ENCODE results near the gene WDR74. TPM values are rescaled to one million over a fixed set of nuclear protein-coding genes. Genes with fewer than 3 reads are reported as not detected.
A peak's percentile ranks its signal among the peaks of the same experiment; 100 is the strongest.

Gene WDR74
- total and polyA plus RNA-seq, 9 of the 15 experiments (the other 6 are each of a cell fraction or from before 2014, with no cell fraction given), result 32.7 to 210 (median 114) TPM

GRCh38 chr11:62787005-62787759 is 52.2 kb downstream of the WDR74 start, which contains the start of gene TMEM179B (continued):
- TF ChIP-seq HMGXB4 (CRISPR knock-in tag; IDR thresholded peaks at IDR 0.05) (peak; percentile 56; the same call in 1 of the 2 replicates), CBFB (CRISPR knock-in tag; IDR thresholded peaks at IDR 0.05) (peak; percentile 64; the same call in 1 of the 2 replicates), COPS2 (conservative IDR thresholded peaks at IDR 0.05) (no peak), KDM2B (CRISPR knock-in tag; IDR thresholded peaks at IDR 0.05) (peak; percentile 17; the same call in 1 of the 2 replicates), ZNF668 (CRISPR knock-in tag; IDR thresholded peaks at IDR 0.05) (no peak), HDAC1 (IDR thresholded peaks at IDR 0.05) (peak in 1 of 2 experiments; percentile 93; a peak in 2 of 4 replicates), HMG20A (CRISPR knock-in tag; conservative IDR thresholded peaks at IDR 0.05) (no peak), ATF1 (CRISPR knock-in tag; IDR thresholded peaks at IDR 0.05) (peak; percentile 61), ATF1 (tag; IDR thresholded peaks at IDR 0.05) (peak; percentile 97), ZNF140 (CRISPR knock-in tag; IDR thresholded peaks at IDR 0.05) (no peak)
- TF ChIP-seq, protein P1, sequence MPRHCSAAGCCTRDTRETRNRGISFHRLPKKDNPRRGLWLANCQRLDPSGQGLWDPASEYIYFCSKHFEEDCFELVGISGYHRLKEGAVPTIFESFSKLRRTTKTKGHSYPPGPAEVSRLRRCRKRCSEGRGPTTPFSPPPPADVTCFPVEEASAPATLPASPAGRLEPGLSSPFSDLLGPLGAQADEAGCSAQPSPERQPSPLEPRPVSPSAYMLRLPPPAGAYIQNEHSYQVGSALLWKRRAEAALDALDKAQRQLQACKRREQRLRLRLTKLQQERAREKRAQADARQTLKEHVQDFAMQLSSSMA (CRISPR knock-in tag; IDR thresholded peaks at IDR 0.05), result peak; percentile 63
- TF ChIP-seq, protein P2, sequence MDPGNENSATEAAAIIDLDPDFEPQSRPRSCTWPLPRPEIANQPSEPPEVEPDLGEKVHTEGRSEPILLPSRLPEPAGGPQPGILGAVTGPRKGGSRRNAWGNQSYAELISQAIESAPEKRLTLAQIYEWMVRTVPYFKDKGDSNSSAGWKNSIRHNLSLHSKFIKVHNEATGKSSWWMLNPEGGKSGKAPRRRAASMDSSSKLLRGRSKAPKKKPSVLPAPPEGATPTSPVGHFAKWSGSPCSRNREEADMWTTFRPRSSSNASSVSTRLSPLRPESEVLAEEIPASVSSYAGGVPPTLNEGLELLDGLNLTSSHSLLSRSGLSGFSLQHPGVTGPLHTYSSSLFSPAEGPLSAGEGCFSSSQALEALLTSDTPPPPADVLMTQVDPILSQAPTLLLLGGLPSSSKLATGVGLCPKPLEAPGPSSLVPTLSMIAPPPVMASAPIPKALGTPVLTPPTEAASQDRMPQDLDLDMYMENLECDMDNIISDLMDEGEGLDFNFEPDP (CRISPR knock-in tag; IDR thresholded peaks at IDR 0.05), result no peak
- TF ChIP-seq, protein P3, sequence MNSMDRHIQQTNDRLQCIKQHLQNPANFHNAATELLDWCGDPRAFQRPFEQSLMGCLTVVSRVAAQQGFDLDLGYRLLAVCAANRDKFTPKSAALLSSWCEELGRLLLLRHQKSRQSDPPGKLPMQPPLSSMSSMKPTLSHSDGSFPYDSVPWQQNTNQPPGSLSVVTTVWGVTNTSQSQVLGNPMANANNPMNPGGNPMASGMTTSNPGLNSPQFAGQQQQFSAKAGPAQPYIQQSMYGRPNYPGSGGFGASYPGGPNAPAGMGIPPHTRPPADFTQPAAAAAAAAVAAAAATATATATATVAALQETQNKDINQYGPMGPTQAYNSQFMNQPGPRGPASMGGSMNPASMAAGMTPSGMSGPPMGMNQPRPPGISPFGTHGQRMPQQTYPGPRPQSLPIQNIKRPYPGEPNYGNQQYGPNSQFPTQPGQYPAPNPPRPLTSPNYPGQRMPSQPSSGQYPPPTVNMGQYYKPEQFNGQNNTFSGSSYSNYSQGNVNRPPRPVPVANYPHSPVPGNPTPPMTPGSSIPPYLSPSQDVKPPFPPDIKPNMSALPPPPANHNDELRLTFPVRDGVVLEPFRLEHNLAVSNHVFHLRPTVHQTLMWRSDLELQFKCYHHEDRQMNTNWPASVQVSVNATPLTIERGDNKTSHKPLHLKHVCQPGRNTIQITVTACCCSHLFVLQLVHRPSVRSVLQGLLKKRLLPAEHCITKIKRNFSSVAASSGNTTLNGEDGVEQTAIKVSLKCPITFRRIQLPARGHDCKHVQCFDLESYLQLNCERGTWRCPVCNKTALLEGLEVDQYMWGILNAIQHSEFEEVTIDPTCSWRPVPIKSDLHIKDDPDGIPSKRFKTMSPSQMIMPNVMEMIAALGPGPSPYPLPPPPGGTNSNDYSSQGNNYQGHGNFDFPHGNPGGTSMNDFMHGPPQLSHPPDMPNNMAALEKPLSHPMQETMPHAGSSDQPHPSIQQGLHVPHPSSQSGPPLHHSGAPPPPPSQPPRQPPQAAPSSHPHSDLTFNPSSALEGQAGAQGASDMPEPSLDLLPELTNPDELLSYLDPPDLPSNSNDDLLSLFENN (IDR thresholded peaks at IDR 0.05; ENCODE audit: low read depth in 2 of 2, low read length in 2 of 2), result peak in 1 of 2 experiments; percentile 21; a peak in 1 of 4 replicates

Data from K562 (cell line).